ENCODE results near the gene IFT57. TPM values are rescaled to one million over a fixed set of nuclear protein-coding genes. Genes with fewer than 3 reads are reported as not detected.

Gene IFT57
- total and polyA plus RNA-seq, 9 of the 15 experiments (the other 6 are each of a cell fraction or from before 2014, with no cell fraction given): 1.5 to 20.1 (median 9.9) TPM

- TF ChIP-seq SRSF3 (IDR thresholded peaks at IDR 0.05; ENCODE audit: insufficient read depth, low read length): no peak
- no peak for TF ChIP-seq IRF2 (CRISPR knock-in tag; IDR thresholded peaks at IDR 0.05)
- no peak for TF ChIP-seq IRF9 (tag; IDR thresholded peaks at IDR 0.05)
- TF ChIP-seq FOXA3 (CRISPR knock-in tag; conservative IDR thresholded peaks at IDR 0.05 in 1 of 2, IDR thresholded peaks at IDR 0.05 in 1 of 2): no peak
- no peak for TF ChIP-seq UBTF (IDR thresholded peaks at IDR 0.05; ENCODE audit: borderline replicate concordance in 1 of 2, low read depth in 2 of 2, low read length in 2 of 2)
- TF ChIP-seq PRMT5 (CRISPR knock-in tag; IDR thresholded peaks at IDR 0.05): no peak
- TF ChIP-seq KDM5B (IDR thresholded peaks at IDR 0.05; ENCODE audit: insufficient replicate concordance, low read depth, low read length): no peak
- TF ChIP-seq EWSR1 (IDR thresholded peaks at IDR 0.05; ENCODE audit: borderline replicate concordance, low read depth, partially characterized antibody): no peak
- no peak for TF ChIP-seq HNRNPLL (IDR thresholded peaks at IDR 0.05; ENCODE audit: low read depth, low read length, poor library complexity, severe bottlenecking)
- no peak for TF ChIP-seq MAX (CRISPR knock-in tag; IDR thresholded peaks at IDR 0.05)
- TF ChIP-seq, protein P1, sequence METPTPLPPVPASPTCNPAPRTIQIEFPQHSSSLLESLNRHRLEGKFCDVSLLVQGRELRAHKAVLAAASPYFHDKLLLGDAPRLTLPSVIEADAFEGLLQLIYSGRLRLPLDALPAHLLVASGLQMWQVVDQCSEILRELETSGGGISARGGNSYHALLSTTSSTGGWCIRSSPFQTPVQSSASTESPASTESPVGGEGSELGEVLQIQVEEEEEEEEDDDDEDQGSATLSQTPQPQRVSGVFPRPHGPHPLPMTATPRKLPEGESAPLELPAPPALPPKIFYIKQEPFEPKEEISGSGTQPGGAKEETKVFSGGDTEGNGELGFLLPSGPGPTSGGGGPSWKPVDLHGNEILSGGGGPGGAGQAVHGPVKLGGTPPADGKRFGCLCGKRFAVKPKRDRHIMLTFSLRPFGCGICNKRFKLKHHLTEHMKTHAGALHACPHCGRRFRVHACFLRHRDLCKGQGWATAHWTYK (CRISPR knock-in tag; IDR thresholded peaks at IDR 0.05): no peak
- TF ChIP-seq DACH1 (IDR thresholded peaks at IDR 0.05; ENCODE audit: partially characterized antibody): no peak
- no peak for TF ChIP-seq MAFG (tag; conservative IDR thresholded peaks at IDR 0.05)
- no peak for TF ChIP-seq ZNF253 (CRISPR knock-in tag; conservative IDR thresholded peaks at IDR 0.05)
- no peak for TF ChIP-seq ZNF445 (CRISPR knock-in tag; IDR thresholded peaks at IDR 0.05; ENCODE audit: low read depth)
- TF ChIP-seq NR2F6 (CRISPR knock-in tag; IDR thresholded peaks at IDR 0.05): no peak
- no peak for TF ChIP-seq SIN3A (IDR thresholded peaks at IDR 0.05; ENCODE audit: borderline replicate concordance in 2 of 2, control insufficient read depth in 1 of 2, low read depth in 2 of 2, low read length in 2 of 2)
- no peak for TF ChIP-seq RBM22 (IDR thresholded peaks at IDR 0.05; ENCODE audit: low read depth, low read length, poor library complexity, severe bottlenecking)
- TF ChIP-seq, protein P2, sequence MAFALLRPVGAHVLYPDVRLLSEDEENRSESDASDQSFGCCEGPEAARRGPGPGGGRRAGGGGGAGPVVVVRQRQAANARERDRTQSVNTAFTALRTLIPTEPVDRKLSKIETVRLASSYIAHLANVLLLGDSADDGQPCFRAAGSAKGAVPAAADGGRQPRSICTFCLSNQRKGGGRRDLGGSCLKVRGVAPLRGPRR (CRISPR knock-in tag; IDR thresholded peaks at IDR 0.05): no peak
- no peak for TF ChIP-seq ZNF124 (CRISPR knock-in tag; IDR thresholded peaks at IDR 0.05)
- peak; percentile 18; the same call in 1 of the 2 replicates for TF ChIP-seq SMARCE1 (IDR thresholded peaks at IDR 0.05)
- TF ChIP-seq CBFB (CRISPR knock-in tag; IDR thresholded peaks at IDR 0.05): no peak
- TF ChIP-seq ETV5 (CRISPR knock-in tag; IDR thresholded peaks at IDR 0.05; ENCODE audit: low read depth): no peak
- TF ChIP-seq BCOR (IDR thresholded peaks at IDR 0.05): no peak
Observed at GRCh38 chr3:108145578-108145977, 76.6 kb downstream of the IFT57 start (continued).
